ENCODE results near the gene WDTC1. TPM values are rescaled to one million over a fixed set of nuclear protein-coding genes. Genes with fewer than 3 reads are reported as not detected.

WDTC1 gene
- total and polyA plus RNA-seq, 9 of the 15 experiments (the other 6 are each of a cell fraction or from before 2014, with no cell fraction given) = 0.18 to 32.3 (median 8.8) TPM

DNA sequence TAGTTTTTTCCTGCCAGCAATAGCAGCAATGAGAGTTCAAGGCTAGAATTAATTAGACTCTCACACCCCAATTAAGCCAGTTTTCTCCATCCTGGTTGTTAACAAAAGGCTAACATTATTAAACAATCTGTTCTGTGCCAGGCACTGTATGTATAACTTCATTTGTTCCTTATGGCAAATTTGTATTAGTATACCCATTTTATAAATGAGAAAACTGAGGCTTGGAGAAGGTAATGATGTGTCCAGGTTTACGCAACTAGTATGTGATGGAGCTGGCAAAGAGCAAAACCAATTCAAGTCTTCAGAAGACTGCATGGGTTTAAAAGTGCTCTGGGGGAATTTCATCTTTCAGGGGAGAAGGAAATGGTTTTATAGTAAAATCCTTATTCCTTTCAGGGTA is 41.2 kb upstream of the WDTC1 start:
- Histone ChIP-seq H2AFZ (ENCODE audit: low read depth, low read length) (no peak overlapping the region), H4K20me1 (replicated peaks; ENCODE audit: control insufficient read depth, insufficient read depth, low read length) (no peaks in the 10 kb centered on the region), H3K9me3 (replicated peaks; ENCODE audit: control insufficient read depth, insufficient read depth, low read depth, low read length) (no peaks in the 10 kb centered on the region), H3K4me2 (ENCODE audit: insufficient read depth, low read length) (no peak overlapping the region), H3K9ac (ENCODE audit: insufficient read depth in 1 of 2, low read depth in 2 of 2, low read length in 2 of 2) (no peak overlapping the region), H3K36me3 (ENCODE audit: control insufficient read depth, insufficient read depth, low read length) (no peaks in the 10 kb centered on the region), H3K79me2 (ENCODE audit: control insufficient read depth, insufficient read depth, low read length) (no peaks in the 10 kb centered on the region), H3K9me1 (ENCODE audit: control insufficient read depth, insufficient read depth, low read length) (no peaks in the 10 kb centered on the region), H3K4me1 (replicated peaks in 1 of 2; ENCODE audit: control insufficient read depth in 2 of 2, insufficient read depth in 2 of 2, low read length in 2 of 2) (peaks cover 7 to 22% of the 10 kb centered on the region in 2 experiments), H3K27ac (ENCODE audit: extremely low read depth, low read depth, low read length) (no peak overlapping the region), H3K4me3 (no peak overlapping the region), H3K27me3 (ENCODE audit: control insufficient read depth in 2 of 2, insufficient read depth in 2 of 2, low read length in 2 of 2) (no peaks in the 10 kb centered on the region; a peak in 1 of 5 replicates)
- no peak for FAIRE-seq
- DNase-seq (ENCODE audit: extremely low read depth in 1 of 4, low spot score in 3 of 4) = no peak
- POLR2A ChIA-PET = interaction anchor here (0.6 to 1.6 kb wide), 3 partner anchors 14 to 38 kb away, joined by 3 to 5 read pairs (median 5); partner anchors contain the start of gene SLC9A1
- in situ Hi-C loops (cut with MboI) = loop anchor here (5.0 kb wide), 1 partner anchor 81 kb away; no protein-coding TSS in a partner anchor
- no TSS peak for BruUV-seq (replicated peaks)
- WGBS (ENCODE audit: insufficient coverage, low coverage, missing lambda C conversion rate) = 40% methylated on average over 1 of the region's 1 CpG
- CTCF ChIA-PET (ENCODE audit: low intra/inter-chr PET ratio) = interaction anchor here (0.6 kb wide), 1 partner anchor 100 kb away, joined by 3 read pairs; no protein-coding TSS in a partner anchor
- intact Hi-C loops (cut with micrococcal nuclease) = loop anchor here (10.0 kb wide), 1 partner anchor 172 kb away; the partner anchor contains the start of gene MAP3K6
- ATAC-seq = no peak
- TF ChIP-seq ZBTB8A (IDR thresholded peaks at IDR 0.05; ENCODE audit: partially characterized antibody) (no peak), ADNP (tag; IDR thresholded peaks at IDR 0.05) (peak; percentile 90), RBM25 (IDR thresholded peaks at IDR 0.05; ENCODE audit: low read depth, low read length, severe bottlenecking) (peak; percentile 69), GTF2F1 (IDR thresholded peaks at IDR 0.05; ENCODE audit: low read depth, low read length) (no peak), PTRF (tag; IDR thresholded peaks at IDR 0.05) (no peak), PHF20 (IDR thresholded peaks at IDR 0.05; ENCODE audit: partially characterized antibody) (peak; percentile 27), CCNT2 (IDR thresholded peaks at IDR 0.05; ENCODE audit: borderline replicate concordance, extremely low read depth, insufficient read length, low read depth, low read length) (no peak), GABPB1 (CRISPR knock-in tag; IDR thresholded peaks at IDR 0.05) (no peak), MIER1 (IDR thresholded peaks at IDR 0.05; ENCODE audit: low read depth) (no peak), GABPA (tag; conservative IDR thresholded peaks at IDR 0.05; ENCODE audit: low read depth) (no peak), HNRNPK (IDR thresholded peaks at IDR 0.05; ENCODE audit: low read depth, low read length, poor library complexity, severe bottlenecking) (no peak), HLTF (IDR thresholded peaks at IDR 0.05) (no peak), BCOR (IDR thresholded peaks at IDR 0.05) (peak; percentile 83), MCM5 (IDR thresholded peaks at IDR 0.05; ENCODE audit: low read depth) (no peak), CXXC5 (CRISPR knock-in tag; IDR thresholded peaks at IDR 0.05) (no peak), ZNF217 (CRISPR knock-in tag; IDR thresholded peaks at IDR 0.05) (no peak), ZSCAN29 (IDR thresholded peaks at IDR 0.05) (no peak)
- TF ChIP-seq, protein P1, sequence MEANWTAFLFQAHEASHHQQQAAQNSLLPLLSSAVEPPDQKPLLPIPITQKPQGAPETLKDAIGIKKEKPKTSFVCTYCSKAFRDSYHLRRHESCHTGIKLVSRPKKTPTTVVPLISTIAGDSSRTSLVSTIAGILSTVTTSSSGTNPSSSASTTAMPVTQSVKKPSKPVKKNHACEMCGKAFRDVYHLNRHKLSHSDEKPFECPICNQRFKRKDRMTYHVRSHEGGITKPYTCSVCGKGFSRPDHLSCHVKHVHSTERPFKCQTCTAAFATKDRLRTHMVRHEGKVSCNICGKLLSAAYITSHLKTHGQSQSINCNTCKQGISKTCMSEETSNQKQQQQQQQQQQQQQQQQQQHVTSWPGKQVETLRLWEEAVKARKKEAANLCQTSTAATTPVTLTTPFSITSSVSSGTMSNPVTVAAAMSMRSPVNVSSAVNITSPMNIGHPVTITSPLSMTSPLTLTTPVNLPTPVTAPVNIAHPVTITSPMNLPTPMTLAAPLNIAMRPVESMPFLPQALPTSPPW (CRISPR knock-in tag; IDR thresholded peaks at IDR 0.05) = peak; percentile 10; the same call in 1 of the 2 replicates
- TF ChIP-seq, protein P2, sequence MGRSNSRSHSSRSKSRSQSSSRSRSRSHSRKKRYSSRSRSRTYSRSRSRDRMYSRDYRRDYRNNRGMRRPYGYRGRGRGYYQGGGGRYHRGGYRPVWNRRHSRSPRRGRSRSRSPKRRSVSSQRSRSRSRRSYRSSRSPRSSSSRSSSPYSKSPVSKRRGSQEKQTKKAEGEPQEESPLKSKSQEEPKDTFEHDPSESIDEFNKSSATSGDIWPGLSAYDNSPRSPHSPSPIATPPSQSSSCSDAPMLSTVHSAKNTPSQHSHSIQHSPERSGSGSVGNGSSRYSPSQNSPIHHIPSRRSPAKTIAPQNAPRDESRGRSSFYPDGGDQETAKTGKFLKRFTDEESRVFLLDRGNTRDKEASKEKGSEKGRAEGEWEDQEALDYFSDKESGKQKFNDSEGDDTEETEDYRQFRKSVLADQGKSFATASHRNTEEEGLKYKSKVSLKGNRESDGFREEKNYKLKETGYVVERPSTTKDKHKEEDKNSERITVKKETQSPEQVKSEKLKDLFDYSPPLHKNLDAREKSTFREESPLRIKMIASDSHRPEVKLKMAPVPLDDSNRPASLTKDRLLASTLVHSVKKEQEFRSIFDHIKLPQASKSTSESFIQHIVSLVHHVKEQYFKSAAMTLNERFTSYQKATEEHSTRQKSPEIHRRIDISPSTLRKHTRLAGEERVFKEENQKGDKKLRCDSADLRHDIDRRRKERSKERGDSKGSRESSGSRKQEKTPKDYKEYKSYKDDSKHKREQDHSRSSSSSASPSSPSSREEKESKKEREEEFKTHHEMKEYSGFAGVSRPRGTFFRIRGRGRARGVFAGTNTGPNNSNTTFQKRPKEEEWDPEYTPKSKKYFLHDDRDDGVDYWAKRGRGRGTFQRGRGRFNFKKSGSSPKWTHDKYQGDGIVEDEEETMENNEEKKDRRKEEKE (IDR thresholded peaks at IDR 0.05; ENCODE audit: borderline replicate concordance in 1 of 2, control insufficient read depth in 1 of 2, low read depth in 2 of 2, low read length in 1 of 2) = no peak

All from K562 (cell line).